B cell (primary cell): ENCODE results near the gene TIFAB. TPM values are rescaled to one million over a fixed set of nuclear protein-coding genes. Genes with fewer than 3 reads are reported as not detected.

Experiments
- ATAC-seq: fragments of 200-7000 bp; cut with Tn5 transposase; one replicate; pipeline ENCODE4 v1.10.0; 2021; ENCODE audit warnings: low read depth, mild to moderate bottlenecking, moderate number of reproducible peaks, moderate library complexity
- CTCF ChIA-PET: fragments of 350-600 bp; sonication (Branson Sonifier 250); formaldehyde crosslinking; loops from one replicate; lab custom pipeline; 2021; ENCODE audit warnings: antibody characterized with exemption, inconsistent platforms; lab: Charles Lee
- POLR2A ChIA-PET: fragments of 350-600 bp; sonication (Branson Sonifier 250); formaldehyde crosslinking; loops from one replicate; lab custom pipeline; 2021; ENCODE audit warnings: antibody characterized with exemption; lab: Charles Lee
- DNase-seq: peaks from one replicate; pipeline ENCODE4 v3.0.0; 2013
- H2AFZ ChIP-seq: 2 replicates; pipeline ENCODE4 v1.6.1; 2012; ENCODE audit warnings: mild to moderate bottlenecking, low read depth, low read length; ENCODE audit not compliant: insufficient read depth, poor library complexity, severe bottlenecking
- H3K27ac ChIP-seq, 2 donors: 1 replicate in 1 of 2; 2 replicates in 1 of 2; pipeline ENCODE4 v1.5.1; 2012 to 2013; ENCODE audit warnings: low read length in 2 of 2, mild to moderate bottlenecking in 2 of 2, moderate library complexity in 1 of 2
- H3K27me3 ChIP-seq, 4 experiments: fragments of 200-600 bp in 1 of 4; sonication (generic) in 1 of 4; replicated peaks in 1 of 4; 1 replicate in 2 of 4; 2 replicates in 2 of 4; pipeline versions ENCODE4 v1.6.1 to v1.7.0; 2013 to 2016; ENCODE audit warnings: low read length in 3 of 4, mild to moderate bottlenecking in 2 of 4, mixed read lengths in 1 of 4, moderate library complexity in 1 of 4; ENCODE audit not compliant: insufficient read depth in 4 of 4, control insufficient read depth in 3 of 4; ENCODE audit errors: control extremely low read depth in 1 of 4
- H3K36me3 ChIP-seq, 2 experiments: replicated peaks in 1 of 2; 1 replicate in 1 of 2; 2 replicates in 1 of 2; pipeline versions ENCODE4 v1.6.1 to v1.7.1; 2013; ENCODE audit warnings: low read length in 1 of 2; ENCODE audit not compliant: insufficient read depth in 2 of 2, control insufficient read depth in 1 of 2; ENCODE audit errors: control extremely low read depth in 1 of 2, extremely low read depth in 1 of 2
- H3K4me1 ChIP-seq, 2 donors: fragments of 200-600 bp in 1 of 2; sonication (generic) in 1 of 2; 1 replicate in 1 of 2; 2 replicates in 1 of 2; pipeline versions ENCODE4 v1.5.1 to v1.6.1; 2013 to 2017; ENCODE audit warnings: low read length in 2 of 2; ENCODE audit not compliant: control insufficient read depth in 2 of 2, insufficient read depth in 2 of 2
- H3K4me2 ChIP-seq: replicated peaks from 2 replicates; pipeline ENCODE3; 2012; ENCODE audit warnings: mild to moderate bottlenecking, low read depth, low read length; ENCODE audit not compliant: poor library complexity, severe bottlenecking
- H3K4me3 ChIP-seq, 5 experiments: fragments of 200-600 bp in 1 of 5; sonication (generic) in 1 of 5; 1 replicate in 3 of 5; 2 replicates in 2 of 5; pipeline versions ENCODE4 v1.5.1 to v1.7.0; 2011 to 2016; ENCODE audit warnings: low read length in 4 of 5, mild to moderate bottlenecking in 4 of 5, low read depth in 2 of 5, control low read depth in 1 of 5, moderate library complexity in 1 of 5; ENCODE audit not compliant: insufficient read depth in 1 of 5; ENCODE audit errors: control extremely low read depth in 1 of 5, extremely low read depth in 1 of 5
- H3K79me2 ChIP-seq: fragments of 200-600 bp; sonication (generic); one replicate; pipeline ENCODE4 v1.6.0; 2016; ENCODE audit warnings: low read length; ENCODE audit not compliant: control insufficient read depth, insufficient read depth
- H3K9ac ChIP-seq: fragments of 200-600 bp; sonication (generic); 2 replicates; pipeline ENCODE4 v1.6.1; 2017; ENCODE audit warnings: mild to moderate bottlenecking, low read length, moderate library complexity
- H3K9me3 ChIP-seq, 3 donors: one replicate each; pipeline versions ENCODE4 v1.6.1 to v1.7.1; 2013; ENCODE audit warnings: low read length in 2 of 3; ENCODE audit not compliant: control insufficient read depth in 2 of 3, insufficient read depth in 1 of 3; ENCODE audit errors: control extremely low read depth in 1 of 3
- H4K20me1 ChIP-seq: 2 replicates; pipeline ENCODE4 v1.6.0; 2012; ENCODE audit warnings: mild to moderate bottlenecking, low read length; ENCODE audit not compliant: insufficient read depth, control insufficient read depth, poor library complexity, severe bottlenecking
- H3K27ac Mint-ChIP-seq: one replicate; pipeline ENCODE4 v1.8.0; 2021; ENCODE audit warnings: mixed read lengths
- H3K27me3 Mint-ChIP-seq: one replicate; pipeline ENCODE4 v1.8.0; 2021; ENCODE audit warnings: mixed read lengths
- H3K4me1 Mint-ChIP-seq: one replicate; pipeline ENCODE4 v1.8.0; 2021; ENCODE audit warnings: mixed read lengths
- H3K4me3 Mint-ChIP-seq: one replicate; pipeline ENCODE4 v1.8.0; 2021; ENCODE audit warnings: mixed read lengths
- H3K9me3 Mint-ChIP-seq: one replicate; pipeline ENCODE4 v1.8.0; 2022; ENCODE audit warnings: mixed read lengths; ENCODE audit not compliant: insufficient read depth
- CTCF ChIP-seq: fragments of 200-600 bp; IDR thresholded peaks from one replicate; pipeline ENCODE4 v1.8.0; 2022; ENCODE audit warnings: antibody characterized with exemption, mild to moderate bottlenecking
- EZH2 ChIP-seq: IDR thresholded peaks from 2 replicates; pipeline ENCODE4 v1.6.1; 2012; ENCODE audit warnings: borderline replicate concordance, low read depth, mild to moderate bottlenecking, moderate library complexity, low read length; ENCODE audit not compliant: insufficient read depth, poor library complexity, severe bottlenecking
- WGBS: methylation state at CpG from one replicate; pipeline ENCODE4 v1.1.5; 2013; ENCODE audit warnings: missing lambda C conversion rate; ENCODE audit not compliant: insufficient coverage; 5-methylcytosine and 5-hydroxymethylcytosine counted together
- intact Hi-C: fragments of 100-400 bp; cut with micrococcal nuclease; formaldehyde crosslinking; loops from one replicate; pipeline ENCODE4 v1.10.0; 2022
- polyA plus RNA-seq: library from polyadenylated mRNA; depleted of rRNA; stranded (reverse); fragments of >200 nt; gene quantifications from 2 replicates; pipeline ENCODE4 v1.2.3, GENCODE V29; 2012
- total RNA-seq, 2 donors: library from RNA; stranded (reverse); fragments of 120-200 nt in 1 of 2; gene quantifications; 1 replicate in 1 of 2; 2 replicates in 1 of 2; pipeline versions ENCODE4 v1.2.3 to v1.2.4, GENCODE V29; 2013 to 2022

Gene TIFAB
- total and polyA plus RNA-seq, 2 donors (not counting 1 experiment from before 2014, with no cell fraction given), result not detected

- Histone ChIP-seq H3K27ac (no peak overlapping the region), H2AFZ (peak overlapping the region; percentile 9), H3K36me3 (no peaks in the 10 kb centered on the region), H3K27me3 (peaks cover 0 to 23% (median 2%) of the 10 kb centered on the region in 4 experiments), H3K79me2 (no peaks in the 10 kb centered on the region), H3K9me3 (no peaks in the 10 kb centered on the region), H3K4me3 (no peak overlapping the region), H4K20me1 (no peaks in the 10 kb centered on the region), H3K4me2 (no peak overlapping the region), H3K4me1 (peaks cover 14 to 34% of the 10 kb centered on the region in 2 donors), H3K9ac (no peak overlapping the region)
- ATAC-seq, result no peak
- ChIA-PET POLR2A (no interaction called here), CTCF (interaction anchor here (0.8 to 1.3 kb wide), 2 partner anchors 8 to 15 kb away, joined by 3 to 4 read pairs; partner anchors contain the start of gene DCANP1)
- intact Hi-C loops, result no loop called here
- Mint-ChIP-seq H3K4me3 (no peak overlapping the region), H3K4me1 (peaks cover 25% of the 10 kb centered on the region), H3K27ac (no peak overlapping the region), H3K9me3 (no peaks in the 10 kb centered on the region), H3K27me3 (peaks cover 9% of the 10 kb centered on the region)
- 72% methylated on average over 6 of the region's 10 CpGs for WGBS
- no peak for TF ChIP-seq EZH2
- no peak for TF ChIP-seq CTCF
- no peak for DNase-seq
Measured at GRCh38 chr5:135438636-135439221, 13.4 kb downstream of the TIFAB start.

DNA sequence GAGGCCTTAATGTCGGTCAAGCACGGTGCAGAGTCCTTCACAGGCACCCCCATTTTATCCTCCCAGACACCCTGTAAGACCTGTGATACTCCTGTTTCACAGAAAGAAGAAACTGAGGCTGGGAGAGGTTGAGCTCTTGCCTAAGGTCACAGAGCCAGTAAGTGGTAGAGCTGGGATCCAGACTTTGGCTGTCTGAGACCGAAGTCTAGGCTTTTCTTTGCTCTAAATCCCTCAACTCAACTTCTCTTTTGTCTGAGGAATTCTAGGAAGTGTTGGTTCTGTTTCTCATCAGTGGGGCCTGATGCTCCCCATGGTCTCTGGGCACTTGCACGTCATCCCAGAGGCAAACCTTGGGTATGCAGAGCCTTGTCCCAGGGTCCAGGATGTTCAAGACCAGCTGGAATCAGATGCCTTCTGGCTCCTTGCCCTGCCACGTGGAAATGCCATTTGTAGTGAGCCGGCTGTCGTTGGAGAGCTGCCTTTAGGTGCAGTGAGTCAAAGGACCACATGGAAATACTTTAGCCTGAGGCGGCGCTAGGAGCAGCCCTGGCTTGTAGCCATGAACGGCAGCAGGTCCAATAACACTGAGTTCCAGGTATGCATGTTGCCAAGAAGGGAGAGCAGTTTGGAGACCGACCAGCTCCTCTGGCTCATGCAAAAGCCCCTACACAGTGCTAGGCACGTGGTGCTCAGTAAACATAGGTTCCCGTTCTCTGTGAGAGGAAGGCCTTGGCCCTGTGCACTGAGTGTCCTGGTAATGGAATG is 14.2 kb downstream of the TIFAB start:
- ATAC-seq (no peak), DNase-seq (no peak)
- no peak overlapping the region for H3K4me3 Mint-ChIP-seq
- 89% methylated on average over 10 of the region's 13 CpGs for WGBS
- intact Hi-C loops, result no loop called here
- no peaks in the 10 kb centered on the region for H3K9me3 ChIP-seq
- H3K9ac ChIP-seq, result peak overlapping the region; percentile 25
- no peaks in the 10 kb centered on the region for H4K20me1 ChIP-seq
- no peak overlapping the region for H3K4me3 ChIP-seq
- H3K36me3 ChIP-seq, result no peaks in the 10 kb centered on the region
- peaks cover 0 to 17% (median 2%) of the 10 kb centered on the region in 4 experiments for H3K27me3 ChIP-seq
- ChIA-PET CTCF (interaction anchor here (0.8 to 1.3 kb wide), 2 partner anchors 9 to 14 kb away, joined by 3 to 4 read pairs; partner anchors contain the start of gene DCANP1), POLR2A (no interaction called here)
- no peak overlapping the region for H3K27ac ChIP-seq
- H2AFZ ChIP-seq, result no peak overlapping the region
- H3K27ac Mint-ChIP-seq, result no peak overlapping the region
- TF ChIP-seq CTCF (no peak), EZH2 (no peak)
- no peaks in the 10 kb centered on the region for H3K9me3 Mint-ChIP-seq
- H3K79me2 ChIP-seq, result no peaks in the 10 kb centered on the region
- peaks cover 14 to 34% of the 10 kb centered on the region in 2 donors for H3K4me1 ChIP-seq
- peak overlapping the region; percentile 57 for H3K4me2 ChIP-seq
- H3K4me1 Mint-ChIP-seq, result peaks cover 25% of the 10 kb centered on the region
- H3K27me3 Mint-ChIP-seq, result peaks cover 8% of the 10 kb centered on the region
